Retinal pigment epithelial cell (primary cell): ENCODE measurements around the gene CNGA2.

ENCODE experiments used
- DNase-seq: peaks from one replicate; pipeline ENCODE4 v3.0.0-alpha.2; 2010; ENCODE audit warnings: low read depth
- H3K4me3 ChIP-seq: 2 replicates; pipeline ENCODE4 v1.5.1; 2011; ENCODE audit warnings: mild to moderate bottlenecking, low read length, control low read depth, moderate library complexity
- TF ChIP-seq, protein P1 (sequence below): conservative IDR thresholded peaks from 2 replicates; pipeline ENCODE4 v1.5.1; 2011; ENCODE audit warnings: low read depth, low read length, control low read depth, inconsistent platforms

Gene CNGA2

DNA sequence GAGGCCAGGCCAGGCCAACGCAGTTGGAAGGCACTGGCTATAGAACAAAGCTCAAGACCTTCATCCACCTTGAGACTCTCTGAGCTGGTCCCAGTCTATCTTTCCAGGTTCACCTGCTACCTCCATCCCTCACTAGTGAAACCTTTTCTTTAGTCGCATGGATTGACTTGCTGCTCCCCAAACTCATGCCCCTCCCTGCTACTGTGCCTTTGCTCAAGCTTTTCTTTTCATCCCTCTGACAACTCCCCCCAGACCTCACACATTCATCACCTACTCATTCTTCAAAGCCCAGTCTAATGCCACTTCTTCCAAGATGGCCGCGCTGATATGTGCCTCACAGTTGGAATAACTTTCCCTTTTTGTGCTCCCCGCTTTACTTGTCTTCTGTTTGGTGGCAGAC lies 58.0 kb downstream of the CNGA2 start:
- H3K4me3 ChIP-seq: no peak overlapping the region
- no peak for DNase-seq
- TF ChIP-seq, protein P1, sequence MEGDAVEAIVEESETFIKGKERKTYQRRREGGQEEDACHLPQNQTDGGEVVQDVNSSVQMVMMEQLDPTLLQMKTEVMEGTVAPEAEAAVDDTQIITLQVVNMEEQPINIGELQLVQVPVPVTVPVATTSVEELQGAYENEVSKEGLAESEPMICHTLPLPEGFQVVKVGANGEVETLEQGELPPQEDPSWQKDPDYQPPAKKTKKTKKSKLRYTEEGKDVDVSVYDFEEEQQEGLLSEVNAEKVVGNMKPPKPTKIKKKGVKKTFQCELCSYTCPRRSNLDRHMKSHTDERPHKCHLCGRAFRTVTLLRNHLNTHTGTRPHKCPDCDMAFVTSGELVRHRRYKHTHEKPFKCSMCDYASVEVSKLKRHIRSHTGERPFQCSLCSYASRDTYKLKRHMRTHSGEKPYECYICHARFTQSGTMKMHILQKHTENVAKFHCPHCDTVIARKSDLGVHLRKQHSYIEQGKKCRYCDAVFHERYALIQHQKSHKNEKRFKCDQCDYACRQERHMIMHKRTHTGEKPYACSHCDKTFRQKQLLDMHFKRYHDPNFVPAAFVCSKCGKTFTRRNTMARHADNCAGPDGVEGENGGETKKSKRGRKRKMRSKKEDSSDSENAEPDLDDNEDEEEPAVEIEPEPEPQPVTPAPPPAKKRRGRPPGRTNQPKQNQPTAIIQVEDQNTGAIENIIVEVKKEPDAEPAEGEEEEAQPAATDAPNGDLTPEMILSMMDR: no peak

DNA sequence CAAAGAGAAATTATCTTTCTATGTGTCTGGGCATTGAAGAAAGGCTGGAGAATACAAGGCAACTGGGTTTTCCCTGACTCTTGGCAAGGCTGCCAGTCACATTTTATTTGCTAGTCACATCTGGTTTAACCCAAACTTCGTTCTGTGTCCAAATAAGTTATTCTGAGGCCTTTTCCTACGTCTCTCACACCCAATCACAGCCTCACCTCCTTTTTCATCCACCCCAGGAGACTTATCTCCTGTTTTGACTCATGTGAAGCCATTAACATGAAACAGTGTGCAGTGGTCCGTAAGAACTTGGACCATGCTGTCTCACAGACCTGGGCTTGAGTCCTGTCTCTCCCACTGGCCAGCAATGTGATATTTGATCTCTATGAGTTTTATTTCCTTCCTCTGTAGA lies 59.3 kb downstream of the CNGA2 start:
- TF ChIP-seq, protein P1: no peak

More for the DNA sequence above, 59.3 kb downstream of the CNGA2 start:
- DNase-seq: no peak
- no peak overlapping the region for H3K4me3 ChIP-seq
